Small intestine (tissue), 7 donors: ENCODE measurements around the gene SORBS1. TPM values are rescaled to one million over a fixed set of nuclear protein-coding genes. Genes with fewer than 3 reads are reported as not detected.

Source experiments
- DNase-seq, 2 donors: peaks; one replicate each; pipeline versions ENCODE4 v3.0.0 to v3.0.0-alpha.2; 2013
- FAIRE-seq: peaks from 2 replicates; lab custom pipeline; 2012; peaks lifted over from hg19 to GRCh38; lab: Jason Lieb, UNC
- H3K27ac ChIP-seq, 3 donors: one replicate each; pipeline ENCODE4 v1.5.1; 2013; ENCODE audit warnings: low read length in 2 of 3, mild to moderate bottlenecking in 2 of 3, control low read depth in 1 of 3, inconsistent platforms in 1 of 3, low read depth in 1 of 3, moderate library complexity in 1 of 3
- H3K27me3 ChIP-seq, 3 donors: one replicate each; pipeline ENCODE4 v1.6.1; 2013; ENCODE audit warnings: low read length in 3 of 3, inconsistent platforms in 1 of 3; ENCODE audit not compliant: control insufficient read depth in 3 of 3, insufficient read depth in 3 of 3
- H3K36me3 ChIP-seq, 3 donors: one replicate each; pipeline ENCODE4 v1.6.1; 2013; ENCODE audit warnings: low read length in 3 of 3, inconsistent platforms in 1 of 3, low read depth in 1 of 3, mild to moderate bottlenecking in 1 of 3, moderate library complexity in 1 of 3; ENCODE audit not compliant: control insufficient read depth in 3 of 3, insufficient read depth in 2 of 3
- H3K4me1 ChIP-seq, 3 donors: one replicate each; pipeline ENCODE4 v1.6.1; 2013; ENCODE audit warnings: low read length in 2 of 3, inconsistent platforms in 1 of 3, low read depth in 1 of 3, mild to moderate bottlenecking in 1 of 3, moderate library complexity in 1 of 3; ENCODE audit not compliant: control insufficient read depth in 3 of 3, insufficient read depth in 2 of 3
- H3K4me3 ChIP-seq, 3 donors: one replicate each; pipeline ENCODE4 v1.5.1; 2013; ENCODE audit warnings: low read length in 3 of 3, control low read depth in 1 of 3, inconsistent platforms in 1 of 3, low read depth in 1 of 3, mild to moderate bottlenecking in 1 of 3, moderate library complexity in 1 of 3
- H3K9me3 ChIP-seq, 2 donors: one replicate each; pipeline ENCODE4 v1.6.1; 2013; ENCODE audit warnings: low read depth in 1 of 2, low read length in 1 of 2; ENCODE audit not compliant: control insufficient read depth in 2 of 2, insufficient read depth in 1 of 2
- WGBS, 3 donors: extraction: QIAGEN DNeasy Blood & Tissue Kit; methylation state at CpG; one replicate each; pipeline ENCODE4 v1.1.7; 2013; 5-methylcytosine and 5-hydroxymethylcytosine counted together
- polyA plus RNA-seq, 4 donors: library from polyadenylated mRNA; stranded (reverse) in 3 of 4; unstranded in 1 of 4; fragments of 200-250 nt in 3 of 4; fragments of 120-200 nt in 1 of 4; gene quantifications; one replicate each; pipeline versions ENCODE4 v1.2.1 to v1.2.3, GENCODE V29; 2013
- donor health status: healthy with polysubstance abuse.
- donor health status: control.
- donor health status: control.
- donor health status: Bipolar disorder and iron deficiency.
- donor health status: healthy.

Gene SORBS1
- polyA plus RNA-seq, 4 donors: 4.9 to 35.5 (median 20.1) TPM

DNA sequence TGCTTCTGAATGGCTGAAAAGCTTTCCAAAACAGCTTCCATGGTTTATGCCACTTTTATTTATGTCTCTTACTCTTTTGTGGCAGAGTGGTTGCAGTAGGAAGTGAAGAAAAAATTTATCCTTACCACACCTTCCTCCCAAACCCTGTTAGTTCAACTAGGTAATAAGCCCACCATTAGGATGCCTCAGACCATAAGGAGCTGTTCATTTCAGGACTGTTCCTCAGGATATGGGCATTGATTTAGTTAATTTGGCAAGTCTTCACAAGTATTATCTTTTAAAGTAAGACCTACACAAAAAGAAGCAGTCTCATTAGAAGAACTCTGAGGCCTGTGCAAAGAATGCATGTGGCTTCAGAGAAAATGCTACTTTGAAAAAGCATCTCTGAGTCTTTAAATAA, 187.5 kb downstream of the SORBS1 start:
- H3K4me1 ChIP-seq: no peaks in the 10 kb centered on the region
- no peaks in the 10 kb centered on the region for H3K9me3 ChIP-seq

DNA sequence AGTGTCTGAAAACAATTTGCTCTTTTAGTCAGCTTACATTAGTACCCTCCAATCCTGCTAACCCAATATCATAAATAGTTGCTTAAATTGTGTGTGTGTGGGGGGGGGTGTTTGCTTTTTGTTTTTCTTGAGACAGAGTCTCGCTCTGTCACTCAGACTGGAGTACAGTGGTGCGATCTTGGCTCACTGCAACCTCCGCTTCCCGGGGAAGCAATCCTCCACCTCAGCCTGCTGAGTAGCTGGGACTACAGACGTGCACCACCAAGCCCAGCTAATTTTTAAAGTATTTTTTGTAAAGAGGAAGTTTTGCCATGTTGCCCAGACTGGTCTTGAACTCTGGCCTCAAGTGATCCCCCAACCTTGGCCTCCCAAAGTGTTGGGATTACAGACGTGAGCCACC, 196.8 kb downstream of the SORBS1 start:
- DNase-seq: no peak
- peaks cover 0 to 3% (median 0%) of the 10 kb centered on the region in 3 donors for H3K4me1 ChIP-seq
- no peaks in the 10 kb centered on the region for H3K27me3 ChIP-seq
- no peak overlapping the region for H3K27ac ChIP-seq
- H3K36me3 ChIP-seq: peaks cover 0 to 17% (median 2%) of the 10 kb centered on the region in 3 donors
- H3K4me3 ChIP-seq: no peak overlapping the region
- no peak for FAIRE-seq
- no peaks in the 10 kb centered on the region for H3K9me3 ChIP-seq
- 80 to 89% (median 86%) methylated on average over 6 of the region's 6 CpGs for WGBS, 3 donors

More for the DNA sequence above, 187.5 kb downstream of the SORBS1 start:
- FAIRE-seq: no peak
- no peak overlapping the region for H3K4me3 ChIP-seq
- peaks cover 0 to 6% (median 0%) of the 10 kb centered on the region in 3 donors for H3K36me3 ChIP-seq
- H3K27me3 ChIP-seq: no peaks in the 10 kb centered on the region
- no peak for DNase-seq
- no peak overlapping the region for H3K27ac ChIP-seq

DNA sequence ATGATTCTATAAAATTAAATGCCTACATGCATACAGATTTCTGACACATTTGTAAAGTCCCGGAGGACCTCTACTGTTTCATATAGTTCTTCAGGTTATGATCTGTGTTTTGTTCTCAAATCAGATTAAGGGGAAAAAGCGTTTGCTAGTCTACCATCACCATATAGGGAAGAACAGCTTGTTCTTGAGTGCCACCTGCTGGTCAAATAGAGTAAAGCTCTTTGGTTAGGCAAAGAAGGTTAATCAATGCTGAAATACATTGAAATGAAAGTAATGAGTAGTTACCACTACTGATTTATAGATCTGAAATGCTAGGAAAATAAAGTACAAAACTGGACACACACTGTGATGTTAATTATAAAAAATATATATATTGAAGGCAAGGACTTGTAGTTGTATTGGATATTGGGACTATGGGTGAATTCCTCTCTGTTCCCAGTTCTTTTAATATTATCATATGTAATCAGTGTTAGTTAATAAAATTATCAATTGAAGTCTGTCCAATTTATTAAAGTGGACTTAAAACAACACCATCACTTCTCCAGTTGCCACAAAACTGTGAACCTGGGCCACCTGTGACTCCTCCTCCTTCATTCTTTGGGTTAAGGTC, 197.8 kb downstream of the SORBS1 start:
- no peaks in the 10 kb centered on the region for H3K9me3 ChIP-seq
- no peaks in the 10 kb centered on the region for H3K27me3 ChIP-seq
- peaks cover 0 to 15% (median 2%) of the 10 kb centered on the region in 3 donors for H3K36me3 ChIP-seq
- FAIRE-seq: peak; percentile 62
- peaks cover 0 to 3% (median 0%) of the 10 kb centered on the region in 3 donors for H3K4me1 ChIP-seq
- H3K4me3 ChIP-seq: no peak overlapping the region
- no peak overlapping the region for H3K27ac ChIP-seq
- WGBS, 3 donors: 1 to 4% (median 3%) methylated on average over 2 of the region's 2 CpGs
- DNase-seq: peak; percentile 79 to 81

DNA sequence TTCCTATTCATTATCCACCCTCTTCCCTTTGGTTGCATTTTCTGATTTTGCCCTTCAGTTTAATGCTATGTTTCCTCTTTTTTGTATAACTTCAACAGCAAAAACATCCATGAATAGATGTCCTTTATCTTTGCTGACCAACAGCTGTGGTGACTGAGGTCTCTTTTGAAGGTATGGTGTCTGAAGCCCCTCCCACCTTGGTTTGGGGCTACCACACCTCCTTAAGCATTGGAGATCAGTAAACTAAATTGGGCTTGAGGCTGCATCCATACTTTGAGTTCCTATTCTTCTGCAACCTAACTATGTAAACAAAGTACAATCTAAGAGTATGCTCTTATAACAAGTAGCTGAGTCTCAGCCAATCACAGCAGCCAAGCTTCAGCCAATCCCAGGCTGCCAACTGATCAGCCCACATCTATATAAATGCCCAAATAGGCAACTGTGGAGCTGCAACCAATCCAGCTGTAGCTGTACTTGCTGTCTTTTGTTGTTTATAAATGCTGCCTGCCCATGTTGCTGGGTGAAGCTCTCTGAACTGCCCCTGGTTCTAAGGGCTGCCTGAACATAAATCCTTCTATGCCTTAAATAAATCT, 201.0 kb downstream of the SORBS1 start:
- Histone ChIP-seq H3K27me3 (no peaks in the 10 kb centered on the region), H3K9me3 (no peaks in the 10 kb centered on the region), H3K36me3 (peaks cover 0 to 29% (median 0%) of the 10 kb centered on the region in 3 donors), H3K4me1 (peaks cover 0 to 3% (median 0%) of the 10 kb centered on the region in 3 donors), H3K27ac (no peak overlapping the region), H3K4me3 (no peak overlapping the region)
- no peak for FAIRE-seq
- no peak for DNase-seq

DNA sequence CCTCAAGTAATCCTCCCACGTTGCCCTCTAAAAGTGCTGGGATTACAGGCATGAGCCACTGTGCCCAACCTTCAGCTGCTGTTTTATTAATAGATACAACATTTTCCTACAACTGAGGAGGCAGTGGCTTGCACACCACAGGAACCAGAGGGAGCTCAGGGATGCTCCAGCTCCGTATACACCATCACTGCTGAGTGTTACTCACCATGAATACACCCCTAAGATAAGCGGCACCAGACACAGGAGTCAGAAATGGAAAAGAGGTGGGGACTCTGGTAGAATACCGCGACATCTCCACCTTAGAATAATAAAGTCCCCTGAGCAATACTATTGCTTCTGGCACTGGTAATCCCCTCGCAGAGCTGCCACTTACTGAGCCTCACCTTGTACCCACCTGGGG, 201.7 kb downstream of the SORBS1 start:
- peaks cover 0 to 27% (median 0%) of the 10 kb centered on the region in 3 donors for H3K36me3 ChIP-seq
- 81 to 88% (median 86%) methylated on average over 6 of the region's 6 CpGs for WGBS, 3 donors
- H3K9me3 ChIP-seq: no peaks in the 10 kb centered on the region
- peaks cover 0 to 3% (median 0%) of the 10 kb centered on the region in 3 donors for H3K4me1 ChIP-seq
- H3K27me3 ChIP-seq: no peaks in the 10 kb centered on the region
- H3K4me3 ChIP-seq: no peak overlapping the region
- no peak for DNase-seq
- H3K27ac ChIP-seq: no peak overlapping the region
- FAIRE-seq: no peak

DNA sequence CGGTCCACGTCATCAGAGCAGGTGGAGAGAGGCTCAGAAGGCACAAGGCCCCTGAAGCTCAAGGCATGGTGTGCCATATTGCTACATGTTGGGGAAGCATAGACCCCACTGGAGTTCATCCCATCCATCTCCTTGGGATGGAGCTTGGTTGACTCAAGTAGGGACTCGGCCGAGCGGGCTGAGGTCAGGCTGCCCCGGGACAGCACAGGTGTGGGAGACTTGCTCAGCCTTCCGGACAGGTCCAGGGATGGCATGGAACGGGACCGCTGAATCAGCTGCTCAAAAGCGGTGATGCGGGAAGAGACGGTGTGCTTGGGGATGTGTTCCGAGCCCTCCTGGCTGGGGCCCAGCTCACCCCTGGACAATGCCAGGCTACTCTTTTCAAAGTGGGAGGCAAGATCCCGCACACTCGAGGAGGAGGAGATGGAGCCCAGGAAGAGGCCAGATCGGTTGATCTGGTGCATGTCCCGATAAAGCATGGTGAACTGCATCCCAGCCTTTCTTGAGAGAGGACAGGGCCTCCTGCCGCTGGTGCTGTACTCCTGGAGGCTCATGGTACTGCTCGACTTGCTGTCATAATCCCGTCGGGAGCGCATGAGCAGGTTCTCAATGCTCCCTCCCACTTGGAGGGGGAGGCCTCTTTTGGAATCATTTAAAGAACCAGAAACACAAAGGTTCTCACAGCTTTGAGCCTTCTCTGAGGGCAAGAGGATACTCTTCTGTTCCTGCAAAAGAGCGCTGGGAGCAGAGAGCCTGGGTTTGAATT, 204.8 kb downstream of the SORBS1 start:
- Histone ChIP-seq H3K36me3 (peaks cover 0 to 35% (median 0%) of the 10 kb centered on the region in 3 donors), H3K27ac (no peak overlapping the region), H3K9me3 (no peaks in the 10 kb centered on the region), H3K27me3 (no peaks in the 10 kb centered on the region), H3K4me1 (no peaks in the 10 kb centered on the region), H3K4me3 (no peak overlapping the region)
- DNase-seq (no peak), FAIRE-seq (no peak)
- 90 to 95% (median 95%) methylated on average over 23 of the region's 23 CpGs for WGBS, 3 donors

DNA sequence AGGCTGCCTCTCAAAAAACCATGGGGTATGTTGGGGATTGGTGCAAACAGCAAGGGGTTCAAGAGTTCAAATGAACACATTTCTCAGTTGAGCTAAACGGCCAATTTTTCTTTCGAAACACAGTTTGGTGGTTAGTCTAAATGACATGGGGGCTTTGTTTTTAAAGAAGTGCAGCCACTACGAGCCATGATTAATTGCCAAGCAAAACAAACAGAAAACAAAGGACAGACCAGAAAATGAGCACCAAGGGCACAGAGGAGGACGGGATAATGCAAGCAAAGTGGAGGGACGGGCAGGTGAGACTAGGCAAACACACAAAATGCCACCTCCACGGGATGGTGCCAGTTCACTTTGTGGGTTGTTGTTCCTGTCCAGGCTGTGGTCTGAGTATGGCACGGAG, 205.9 kb downstream of the SORBS1 start:
- Histone ChIP-seq H3K27ac (no peak overlapping the region), H3K4me3 (no peak overlapping the region), H3K36me3 (peaks cover 0 to 40% (median 0%) of the 10 kb centered on the region in 3 donors), H3K9me3 (no peaks in the 10 kb centered on the region), H3K27me3 (no peaks in the 10 kb centered on the region), H3K4me1 (no peaks in the 10 kb centered on the region)
- FAIRE-seq: no peak
- no peak for DNase-seq
- 76 to 83% (median 81%) methylated on average over 7 of the region's 7 CpGs for WGBS, 3 donors

DNA sequence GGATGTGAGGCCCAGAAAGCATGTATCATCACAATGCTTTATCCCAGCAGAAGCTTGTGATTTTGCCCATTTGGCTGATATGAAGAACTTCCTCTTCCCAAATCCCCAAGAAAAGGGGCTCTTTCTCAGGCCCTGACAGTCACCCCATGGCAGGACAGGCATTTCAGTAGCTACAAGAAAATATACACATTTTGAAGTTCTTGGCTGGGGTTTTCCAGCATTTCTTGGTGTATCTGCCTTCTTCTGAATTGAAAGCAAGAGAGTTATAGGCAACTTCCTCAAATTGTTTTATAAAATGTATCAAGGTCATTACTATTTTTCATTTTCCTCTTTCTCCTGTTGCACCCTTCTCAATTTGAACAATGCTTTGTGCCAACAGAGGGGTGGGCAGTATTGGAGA, 207.1 kb downstream of the SORBS1 start:
- FAIRE-seq: no peak
- DNase-seq: no peak
- Histone ChIP-seq H3K4me1 (no peaks in the 10 kb centered on the region), H3K36me3 (peaks cover 0 to 36% (median 0%) of the 10 kb centered on the region in 3 donors), H3K27me3 (no peaks in the 10 kb centered on the region), H3K4me3 (peak overlapping the region in 1 of 3 donors; percentile 17), H3K27ac (no peak overlapping the region), H3K9me3 (no peaks in the 10 kb centered on the region)
